GM23248 (cell line): ENCODE measurements around the gene PLCE1.

ENCODE experiments used
- EZH2 ChIP-seq: fragments of 200-600 bp; sonication (generic); IDR thresholded peaks from 2 replicates; pipeline ENCODE4 v1.6.1; 2018; ENCODE audit warnings: antibody characterized with exemption, mild to moderate bottlenecking; ENCODE audit not compliant: insufficient read depth, poor library complexity, severe bottlenecking
- EZH2phosphoT487 ChIP-seq: fragments of 200-600 bp; sonication (generic); IDR thresholded peaks from 2 replicates; pipeline ENCODE4 v1.6.1; 2018; ENCODE audit warnings: antibody characterized with exemption, moderate library complexity, mild to moderate bottlenecking, low read depth; ENCODE audit not compliant: insufficient read depth

GRCh38 chr10:93993414-93993781 lies 333 bp upstream of the PLCE1 start:
- TF ChIP-seq EZH2 (no peak), EZH2phosphoT487 (no peak)
